OCI-LY1 (cell line): Measurements from ENCODE around the gene CYP2A13.
"Not testable (repeated sequence)": the region's sequence is repeated elsewhere in the genome, so short reads cannot be mapped to it uniquely, and the experiment has no call there.

Experiments used
- H2AFZ ChIP-seq: fragments of 200-600 bp; sonication (generic), shearing (Covaris generic); 2 replicates; pipeline ENCODE4 v1.6.0; 2014; ENCODE audit warnings: antibody characterized with exemption, mild to moderate bottlenecking, low read length
- H3F3A ChIP-seq: fragments of 200-600 bp; sonication (generic), shearing (Covaris generic); 2 replicates; pipeline ENCODE4 v1.6.0; 2014; ENCODE audit warnings: mild to moderate bottlenecking, antibody characterized with exemption, low read length, moderate library complexity; ENCODE audit not compliant: insufficient read depth
- H3K27ac ChIP-seq: fragments of 200-600 bp; sonication (generic); 2 replicates; pipeline ENCODE4 v1.5.1; 2014; ENCODE audit warnings: low read length, mixed run types, mild to moderate bottlenecking, low read depth; ENCODE audit not compliant: poor library complexity, severe bottlenecking
- H3K27me3 ChIP-seq: fragments of 200-600 bp; sonication (generic); 2 replicates; pipeline ENCODE4 v1.6.0; 2014; ENCODE audit warnings: antibody characterized with exemption, mild to moderate bottlenecking, low read length, moderate library complexity; ENCODE audit not compliant: insufficient read depth
- H3K36me3 ChIP-seq: fragments of 200-600 bp; sonication (generic); 2 replicates; pipeline ENCODE4 v1.6.1; 2014; ENCODE audit warnings: mild to moderate bottlenecking, antibody characterized with exemption, low read length, moderate library complexity, mixed read lengths; ENCODE audit not compliant: insufficient read depth
- H3K4me1 ChIP-seq: fragments of 200-600 bp; sonication (generic); 2 replicates; pipeline ENCODE4 v1.5.1; 2014; ENCODE audit warnings: mild to moderate bottlenecking, low read length, moderate library complexity; ENCODE audit not compliant: insufficient read depth, severe bottlenecking
- H3K4me2 ChIP-seq: fragments of 200-600 bp; sonication (generic), shearing (Covaris generic); 2 replicates; pipeline ENCODE4 v1.6.1; 2014; ENCODE audit warnings: low read length
- H3K4me3 ChIP-seq: fragments of 200-600 bp; sonication (generic); 2 replicates; pipeline ENCODE4 v1.5.1; 2014; ENCODE audit warnings: low read length, low read depth, mild to moderate bottlenecking, mixed read lengths; ENCODE audit not compliant: poor library complexity, severe bottlenecking
- H3K79me2 ChIP-seq: fragments of 200-600 bp; shearing (Covaris generic); 2 replicates; pipeline ENCODE4 v1.6.1; 2016; ENCODE audit warnings: mixed run types, low read length, mixed read lengths; ENCODE audit not compliant: insufficient read depth
- H3K9ac ChIP-seq: fragments of 200-600 bp; sonication (generic), shearing (Covaris generic); 2 replicates; pipeline ENCODE4 v1.6.1; 2014; ENCODE audit warnings: mild to moderate bottlenecking, low read length, mixed read lengths
- H3K9me2 ChIP-seq: fragments of 200-600 bp; sonication (generic), shearing (Covaris generic); 2 replicates; pipeline ENCODE4 v1.6.1; 2014; ENCODE audit warnings: low read depth, mild to moderate bottlenecking, low read length, mixed read lengths
- H3K9me3 ChIP-seq: fragments of 200-600 bp; shearing (Covaris generic); 2 replicates; pipeline ENCODE4 v1.6.1; 2014; ENCODE audit warnings: low read length, mixed read lengths
- H4K20me1 ChIP-seq: fragments of 200-600 bp; sonication (generic), shearing (Covaris generic); 2 replicates; pipeline ENCODE4 v1.6.0; 2016; ENCODE audit warnings: mild to moderate bottlenecking, low read length; ENCODE audit not compliant: insufficient read depth
- EZH2 ChIP-seq: fragments of 200-600 bp; sonication (generic), shearing (Covaris generic); IDR thresholded peaks from 2 replicates; pipeline ENCODE4 v1.8.0; 2017; ENCODE audit warnings: borderline replicate concordance, mixed run types, mild to moderate bottlenecking, antibody characterized with exemption, low read length, moderate library complexity, mixed read lengths
- TF ChIP-seq, protein P1 (sequence below): fragments of 200-600 bp; sonication (generic), shearing (Covaris generic); IDR thresholded peaks from 2 replicates; pipeline ENCODE4 v1.5.1; 2017; ENCODE audit warnings: mild to moderate bottlenecking, antibody characterized with exemption, low read length, moderate library complexity, mixed read lengths

The CYP2A13 gene, protein sequence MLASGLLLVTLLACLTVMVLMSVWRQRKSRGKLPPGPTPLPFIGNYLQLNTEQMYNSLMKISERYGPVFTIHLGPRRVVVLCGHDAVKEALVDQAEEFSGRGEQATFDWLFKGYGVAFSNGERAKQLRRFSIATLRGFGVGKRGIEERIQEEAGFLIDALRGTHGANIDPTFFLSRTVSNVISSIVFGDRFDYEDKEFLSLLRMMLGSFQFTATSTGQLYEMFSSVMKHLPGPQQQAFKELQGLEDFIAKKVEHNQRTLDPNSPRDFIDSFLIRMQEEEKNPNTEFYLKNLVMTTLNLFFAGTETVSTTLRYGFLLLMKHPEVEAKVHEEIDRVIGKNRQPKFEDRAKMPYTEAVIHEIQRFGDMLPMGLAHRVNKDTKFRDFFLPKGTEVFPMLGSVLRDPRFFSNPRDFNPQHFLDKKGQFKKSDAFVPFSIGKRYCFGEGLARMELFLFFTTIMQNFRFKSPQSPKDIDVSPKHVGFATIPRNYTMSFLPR

DNA sequence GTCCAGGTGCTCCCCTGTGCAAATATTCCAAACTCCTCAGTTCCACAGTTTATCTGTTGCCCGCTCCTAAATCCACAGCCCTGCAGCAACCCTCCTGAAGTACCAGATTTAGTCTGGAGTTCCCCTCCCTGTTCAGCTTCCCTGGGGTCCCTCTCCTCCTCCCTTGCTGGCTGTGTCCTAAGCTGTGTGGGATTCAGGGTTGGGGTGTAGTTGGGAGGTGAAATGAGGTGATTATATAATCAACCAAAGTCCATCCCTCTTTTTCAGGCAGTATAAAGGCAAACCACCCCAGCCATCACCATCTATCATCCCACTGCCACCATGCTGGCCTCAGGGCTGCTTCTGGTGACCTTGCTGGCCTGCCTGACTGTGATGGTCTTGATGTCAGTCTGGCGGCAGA lies at the start of gene CYP2A13:
Gene CYP2A13 (plus strand): TSS at position 301 of the 400 bp plus-strand sequence. CDS start 21 bp downstream, at position 322.
- no peak within 1 kb of the TSS for H3K4me3 ChIP-seq
- H3K4me2 ChIP-seq, result no peak within 1 kb of the TSS
- H3K36me3 ChIP-seq, result no peaks in the 10 kb centered on the region
- TF ChIP-seq, protein P1, sequence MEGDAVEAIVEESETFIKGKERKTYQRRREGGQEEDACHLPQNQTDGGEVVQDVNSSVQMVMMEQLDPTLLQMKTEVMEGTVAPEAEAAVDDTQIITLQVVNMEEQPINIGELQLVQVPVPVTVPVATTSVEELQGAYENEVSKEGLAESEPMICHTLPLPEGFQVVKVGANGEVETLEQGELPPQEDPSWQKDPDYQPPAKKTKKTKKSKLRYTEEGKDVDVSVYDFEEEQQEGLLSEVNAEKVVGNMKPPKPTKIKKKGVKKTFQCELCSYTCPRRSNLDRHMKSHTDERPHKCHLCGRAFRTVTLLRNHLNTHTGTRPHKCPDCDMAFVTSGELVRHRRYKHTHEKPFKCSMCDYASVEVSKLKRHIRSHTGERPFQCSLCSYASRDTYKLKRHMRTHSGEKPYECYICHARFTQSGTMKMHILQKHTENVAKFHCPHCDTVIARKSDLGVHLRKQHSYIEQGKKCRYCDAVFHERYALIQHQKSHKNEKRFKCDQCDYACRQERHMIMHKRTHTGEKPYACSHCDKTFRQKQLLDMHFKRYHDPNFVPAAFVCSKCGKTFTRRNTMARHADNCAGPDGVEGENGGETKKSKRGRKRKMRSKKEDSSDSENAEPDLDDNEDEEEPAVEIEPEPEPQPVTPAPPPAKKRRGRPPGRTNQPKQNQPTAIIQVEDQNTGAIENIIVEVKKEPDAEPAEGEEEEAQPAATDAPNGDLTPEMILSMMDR, result no peak
- no peak for TF ChIP-seq EZH2
- no peak within 1 kb of the TSS for H2AFZ ChIP-seq
- no peaks in the 10 kb centered on the region for H3K27me3 ChIP-seq
- H3F3A ChIP-seq, result no peaks in the 10 kb centered on the region
- H3K9me3 ChIP-seq, result no peaks in the 10 kb centered on the region
- H4K20me1 ChIP-seq, result no peaks in the 10 kb centered on the region
- H3K4me1 ChIP-seq, result no peaks in the 10 kb centered on the region
- no peaks in the 10 kb centered on the region for H3K9me2 ChIP-seq
- H3K27ac ChIP-seq, result no peak within 1 kb of the TSS
- H3K9ac ChIP-seq, result no peak within 1 kb of the TSS
- H3K79me2 ChIP-seq, result no peaks in the 10 kb centered on the region

DNA sequence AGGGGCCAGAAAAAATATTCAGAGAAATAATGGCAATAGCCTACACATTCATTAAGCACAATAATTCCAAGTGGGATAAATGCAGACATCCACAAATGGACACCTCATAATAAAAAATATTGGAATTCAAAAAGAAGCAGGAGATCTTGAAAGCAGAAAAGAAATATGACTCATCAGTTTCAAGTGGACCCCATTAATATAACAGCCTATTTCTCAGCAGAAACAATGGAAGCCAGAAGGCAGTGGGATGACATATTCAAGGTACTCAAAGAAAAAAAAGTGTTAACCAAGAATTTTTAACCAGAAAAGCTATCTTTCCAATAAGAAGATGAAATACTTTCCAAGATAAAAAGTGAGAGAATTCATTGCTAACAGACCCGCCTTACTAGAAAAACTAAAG lies 48.4 kb upstream of the CYP2A13 start:
- H3K4me2 ChIP-seq, result no peak overlapping the region
- TF ChIP-seq EZH2, result no peak
- TF ChIP-seq, protein P1, result no peak

DNA sequence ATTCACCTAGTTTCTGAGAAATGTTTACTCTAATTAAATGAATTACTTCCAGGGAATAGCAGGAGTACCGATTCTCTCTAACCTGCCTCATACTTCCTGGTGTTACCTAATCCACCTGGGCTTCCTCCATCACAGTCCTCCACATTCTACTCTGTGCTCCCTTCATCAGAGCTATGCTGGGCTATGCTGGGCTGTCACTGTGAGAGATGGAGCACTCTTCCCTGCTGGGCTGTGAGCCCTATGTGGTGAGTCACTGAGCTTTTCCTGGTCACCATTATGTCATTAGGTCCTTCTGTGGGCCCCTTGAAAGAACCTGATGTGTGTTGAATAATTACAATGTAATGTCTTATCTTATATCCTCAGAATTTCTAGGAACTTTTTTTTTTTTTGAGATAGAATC lies 43.2 kb upstream of the CYP2A13 start:
- H3K36me3 ChIP-seq, H3F3A ChIP-seq, H3K27ac ChIP-seq, H3K9ac ChIP-seq, H3K4me2 ChIP-seq, H4K20me1 ChIP-seq, H3K79me2 ChIP-seq, H3K4me3 ChIP-seq, H3K4me1 ChIP-seq, H2AFZ ChIP-seq, H3K9me2 ChIP-seq, H3K9me3 ChIP-seq, H3K27me3 ChIP-seq: not testable (repeated sequence)

More for the DNA sequence above, 48.4 kb upstream of the CYP2A13 start:
- Histone ChIP-seq H3K27ac (no peak overlapping the region), H3K4me1 (no peaks in the 10 kb centered on the region), H3K79me2 (no peaks in the 10 kb centered on the region), H2AFZ (no peak overlapping the region), H4K20me1 (no peaks in the 10 kb centered on the region), H3K9me3 (no peaks in the 10 kb centered on the region), H3K9me2 (no peaks in the 10 kb centered on the region), H3F3A (no peaks in the 10 kb centered on the region), H3K27me3 (no peaks in the 10 kb centered on the region), H3K9ac (no peak overlapping the region), H3K4me3 (no peak overlapping the region), H3K36me3 (no peaks in the 10 kb centered on the region)

DNA sequence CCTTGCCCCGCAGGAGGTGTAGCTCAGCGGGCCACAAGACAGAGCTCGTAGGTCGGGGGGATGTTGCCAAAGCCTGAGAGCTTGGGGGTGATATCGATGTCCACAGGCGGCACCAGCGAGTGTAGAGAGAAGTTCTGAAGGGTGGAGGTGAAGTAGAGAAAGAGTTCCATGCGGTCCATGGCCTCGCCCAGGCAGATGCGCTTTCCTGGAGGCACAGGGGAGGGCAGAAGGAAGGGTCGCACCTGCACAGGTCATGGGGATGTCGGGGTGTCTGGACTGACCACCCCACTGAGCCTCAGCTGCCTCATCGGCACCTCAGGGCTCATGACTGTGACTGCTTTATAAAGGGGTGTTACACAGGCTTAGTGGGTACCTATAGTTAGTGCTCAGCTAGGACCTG lies 37.8 kb upstream of the CYP2A13 start:
- Histone ChIP-seq H3K4me1 (no peaks in the 10 kb centered on the region), H3K4me2 (no peak overlapping the region), H3K79me2 (no peaks in the 10 kb centered on the region), H4K20me1 (no peaks in the 10 kb centered on the region), H3K9me2 (no peaks in the 10 kb centered on the region), H3K36me3 (no peaks in the 10 kb centered on the region), H3K27ac (no peak overlapping the region), H3K9me3 (no peaks in the 10 kb centered on the region), H3K9ac (no peak overlapping the region), H3K27me3 (no peaks in the 10 kb centered on the region), H2AFZ (no peak overlapping the region), H3K4me3 (no peak overlapping the region), H3F3A (no peaks in the 10 kb centered on the region)
- TF ChIP-seq EZH2, result no peak
- TF ChIP-seq, protein P1, result no peak

DNA sequence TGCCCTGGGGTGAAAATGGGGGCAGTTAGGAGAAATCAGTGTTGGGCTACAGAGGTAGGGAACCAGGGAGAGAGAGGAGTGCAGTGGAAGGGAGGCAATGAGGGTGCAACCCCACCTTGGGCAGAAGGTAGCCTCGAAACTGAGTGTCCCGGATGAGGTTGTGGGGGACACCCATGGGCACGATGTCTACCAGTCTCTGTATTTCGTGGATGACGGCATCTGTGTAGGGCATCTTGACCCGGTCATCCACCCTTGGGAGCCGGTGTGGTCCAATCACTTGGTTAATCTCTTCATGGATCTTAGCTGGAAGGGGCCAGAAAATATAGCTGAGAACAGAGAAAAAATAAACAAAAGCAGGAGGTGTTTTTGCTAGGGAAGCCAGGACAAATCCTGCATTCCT lies 36.1 kb upstream of the CYP2A13 start:
- not testable (repeated sequence) for H2AFZ ChIP-seq, H3K4me3 ChIP-seq, H3K36me3 ChIP-seq, H3K27ac ChIP-seq, H3K9me2 ChIP-seq, H3K27me3 ChIP-seq, H3K4me2 ChIP-seq, H3K9ac ChIP-seq, H3K79me2 ChIP-seq, H3F3A ChIP-seq, H4K20me1 ChIP-seq, H3K9me3 ChIP-seq, H3K4me1 ChIP-seq
